Measurements from ENCODE around the gene SPG7. TPM values are rescaled to one million over a fixed set of nuclear protein-coding genes. Genes with fewer than 3 reads are reported as not detected.

Gene SPG7
- total RNA-seq, 3 donors from 2014 or later = 76.1 to 88.4 (median 78.5) TPM

DNA sequence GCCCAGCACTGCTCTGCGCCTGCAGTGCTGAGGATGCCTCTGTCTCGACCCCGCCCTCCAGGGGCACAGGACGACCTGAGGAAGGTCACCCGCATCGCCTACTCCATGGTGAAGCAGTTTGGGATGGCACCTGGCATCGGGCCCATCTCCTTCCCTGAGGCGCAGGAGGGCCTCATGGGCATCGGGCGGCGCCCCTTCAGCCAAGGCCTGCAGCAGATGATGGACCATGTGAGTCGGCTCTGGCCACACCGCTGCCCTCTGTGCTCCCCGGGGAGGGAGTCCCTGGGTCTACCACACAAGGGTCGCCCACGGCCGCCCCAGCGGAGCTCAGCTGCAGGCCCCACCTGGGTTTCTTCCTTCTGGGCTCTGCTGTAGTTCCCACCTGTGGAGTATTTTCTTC is 45.5 kb downstream of the SPG7 start:
- H3K36me3 Mint-ChIP-seq (ENCODE audit: insufficient read depth) = peaks cover 26% of the 10 kb centered on the region
- H3K4me3 Mint-ChIP-seq = no peak overlapping the region
- peaks cover 19% of the 10 kb centered on the region for H3K4me1 Mint-ChIP-seq (ENCODE audit: low read depth)
- H3K9me3 Mint-ChIP-seq = no peaks in the 10 kb centered on the region
- no peaks in the 10 kb centered on the region for H3K27me3 Mint-ChIP-seq (ENCODE audit: low read depth)
- ATAC-seq (no peak), DNase-seq (no peak)

DNA sequence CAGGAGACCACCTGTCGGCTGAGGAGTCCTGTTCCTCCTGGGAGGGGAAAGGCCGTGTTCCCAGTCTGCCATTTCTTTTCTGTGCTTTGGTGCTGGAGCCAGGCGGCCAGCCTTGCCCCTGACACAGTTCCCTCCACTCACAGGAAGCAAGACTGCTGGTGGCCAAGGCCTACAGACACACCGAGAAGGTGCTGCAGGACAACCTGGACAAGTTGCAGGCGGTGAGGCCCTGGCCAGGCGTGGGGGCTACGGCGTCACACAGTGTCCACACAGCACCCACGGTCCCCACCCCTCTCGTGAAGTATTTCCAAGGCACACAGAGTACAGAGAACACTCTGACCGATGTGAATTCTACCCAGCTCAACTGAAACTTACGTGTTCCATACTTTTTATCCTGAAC is 46.1 kb downstream of the SPG7 start:
- H3K4me1 Mint-ChIP-seq (ENCODE audit: low read depth) = peaks cover 13% of the 10 kb centered on the region
- peaks cover 22% of the 10 kb centered on the region for H3K36me3 Mint-ChIP-seq (ENCODE audit: insufficient read depth)
- H3K27me3 Mint-ChIP-seq (ENCODE audit: low read depth) = no peaks in the 10 kb centered on the region
- no peak for ATAC-seq
- H3K9me3 Mint-ChIP-seq = no peaks in the 10 kb centered on the region
- H3K4me3 Mint-ChIP-seq = no peak overlapping the region
- DNase-seq = no peak

- no peak for ATAC-seq
- DNase-seq = no peak
- Mint-ChIP-seq H3K27me3 (ENCODE audit: low read depth) (no peaks in the 10 kb centered on the region), H3K4me3 (no peak overlapping the region), H3K9me3 (no peaks in the 10 kb centered on the region), H3K4me1 (ENCODE audit: low read depth) (peaks cover 9% of the 10 kb centered on the region), H3K36me3 (ENCODE audit: insufficient read depth) (peaks cover 18% of the 10 kb centered on the region)
These were observed 47.1 kb downstream of the SPG7 start for GRCh38 chr16:89555265-89555664.

GRCh38 chr16:89555780-89556179 is 47.6 kb downstream of the SPG7 start:
- ATAC-seq (no peak), DNase-seq (no peak)
- Mint-ChIP-seq H3K9me3 (no peaks in the 10 kb centered on the region), H3K4me1 (ENCODE audit: low read depth) (peaks cover 9% of the 10 kb centered on the region), H3K36me3 (ENCODE audit: insufficient read depth) (peaks cover 16% of the 10 kb centered on the region), H3K4me3 (no peak overlapping the region), H3K27me3 (ENCODE audit: low read depth) (no peaks in the 10 kb centered on the region)

- no peaks in the 10 kb centered on the region for H3K9me3 Mint-ChIP-seq
- H3K4me1 Mint-ChIP-seq (ENCODE audit: low read depth) = peaks cover 12% of the 10 kb centered on the region
- peak; percentile 80 for DNase-seq
- H3K27me3 Mint-ChIP-seq (ENCODE audit: low read depth) = no peaks in the 10 kb centered on the region
- peak overlapping the region; percentile 11 for H3K4me3 Mint-ChIP-seq
- H3K36me3 Mint-ChIP-seq (ENCODE audit: insufficient read depth) = peaks cover 24% of the 10 kb centered on the region
- ATAC-seq = peak; percentile 40 to 47
These were observed 48.8 kb downstream of the SPG7 start for GRCh38 chr16:89556750-89557689.

DNA sequence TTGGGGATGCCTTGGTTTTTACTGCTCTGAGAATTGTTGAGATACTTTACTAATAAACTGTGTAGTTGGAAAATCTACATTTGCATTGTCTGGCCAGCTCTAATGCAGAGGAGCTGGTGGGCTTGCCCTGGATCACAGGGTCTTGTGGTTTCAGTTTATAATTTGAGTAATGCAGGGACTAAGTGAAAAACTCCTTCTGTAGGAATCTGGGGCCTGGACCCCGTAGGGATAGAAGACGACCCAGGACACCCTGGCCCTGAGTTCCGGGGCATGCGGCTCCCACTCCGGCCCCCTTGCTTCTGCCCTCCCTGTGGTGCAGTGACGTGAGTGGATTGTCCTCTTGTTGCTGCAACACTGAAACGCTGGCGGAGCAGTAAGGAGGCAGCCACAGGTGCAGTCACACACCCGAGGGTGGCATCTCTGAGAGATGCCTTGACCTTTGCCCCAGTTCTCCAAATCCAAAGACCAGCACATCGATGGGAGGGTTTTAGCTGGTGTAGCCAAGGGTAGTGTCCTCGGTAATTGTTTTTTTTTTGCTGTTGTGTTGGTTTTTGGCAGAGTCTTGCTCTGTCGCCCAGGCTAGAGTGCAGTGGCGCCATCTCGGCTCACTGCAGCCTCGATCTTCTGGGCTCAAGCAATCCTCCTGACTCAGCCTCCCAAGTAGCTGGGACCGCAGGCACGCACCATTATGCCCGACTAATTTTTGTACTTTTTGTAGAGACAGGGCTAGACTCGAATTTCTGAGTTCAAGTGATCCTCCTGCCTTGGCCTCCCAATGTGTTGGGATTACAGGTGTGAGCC is 49.7 kb downstream of the SPG7 start:
- no peaks in the 10 kb centered on the region for H3K27me3 Mint-ChIP-seq (ENCODE audit: low read depth)
- H3K9me3 Mint-ChIP-seq = no peaks in the 10 kb centered on the region
- peak overlapping the region; percentile 11 for H3K4me3 Mint-ChIP-seq
- ATAC-seq (no peak), DNase-seq (no peak)
- H3K4me1 Mint-ChIP-seq (ENCODE audit: low read depth) = peaks cover 20% of the 10 kb centered on the region
- H3K36me3 Mint-ChIP-seq (ENCODE audit: insufficient read depth) = peaks cover 27% of the 10 kb centered on the region

- Mint-ChIP-seq H3K9me3 (no peaks in the 10 kb centered on the region), H3K27me3 (ENCODE audit: low read depth) (no peaks in the 10 kb centered on the region), H3K36me3 (ENCODE audit: insufficient read depth) (peaks cover 47% of the 10 kb centered on the region), H3K4me1 (ENCODE audit: low read depth) (peaks cover 44% of the 10 kb centered on the region), H3K4me3 (peak within 1 kb of the TSS; percentile 98)
- peak; percentile 89 for DNase-seq
- peak; percentile 85 to 86 for ATAC-seq
These were observed 52.4 kb downstream of the SPG7 start, which contains the start of gene RPL13 for GRCh38 chr16:89560378-89561141. TSS of gene RPL13 (plus strand) at chr16:89560682. CDS start at chr16:89560960, 278 bp downstream.

DNA sequence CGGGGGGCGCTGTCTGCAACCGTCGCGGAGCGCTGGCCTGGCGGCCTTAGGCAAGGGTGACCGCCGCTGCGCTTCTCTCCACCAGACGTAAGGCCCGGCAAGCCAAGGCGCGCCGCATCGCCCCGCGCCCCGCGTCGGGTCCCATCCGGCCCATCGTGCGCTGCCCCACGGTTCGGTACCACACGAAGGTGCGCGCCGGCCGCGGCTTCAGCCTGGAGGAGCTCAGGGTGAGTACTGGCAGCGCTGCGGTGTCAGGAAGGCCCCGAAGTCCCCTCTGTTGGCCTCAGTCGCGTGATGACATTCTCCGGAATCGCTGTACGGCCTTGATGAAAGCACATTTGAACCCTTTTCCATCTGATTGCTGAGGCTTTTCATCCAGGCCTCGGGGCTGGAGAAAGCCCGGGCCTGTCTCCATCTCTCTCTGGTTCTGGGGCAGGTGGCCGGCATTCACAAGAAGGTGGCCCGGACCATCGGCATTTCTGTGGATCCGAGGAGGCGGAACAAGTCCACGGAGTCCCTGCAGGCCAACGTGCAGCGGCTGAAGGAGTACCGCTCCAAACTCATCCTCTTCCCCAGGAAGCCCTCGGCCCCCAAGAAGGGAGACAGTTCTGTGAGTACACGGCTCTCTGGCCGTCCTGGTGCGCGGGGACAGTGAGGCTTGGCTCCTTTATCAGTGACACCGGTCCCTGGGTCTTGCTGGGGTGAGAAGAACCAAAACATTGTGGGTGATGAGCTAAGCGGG is 53.1 kb downstream of the SPG7 start:
- H3K27me3 Mint-ChIP-seq (ENCODE audit: low read depth) = no peaks in the 10 kb centered on the region
- no peak for ATAC-seq
- H3K4me3 Mint-ChIP-seq = peak overlapping the region; percentile 98
- peaks cover 50% of the 10 kb centered on the region for H3K4me1 Mint-ChIP-seq (ENCODE audit: low read depth)
- no peak for DNase-seq
- H3K36me3 Mint-ChIP-seq (ENCODE audit: insufficient read depth) = peaks cover 42% of the 10 kb centered on the region
- H3K9me3 Mint-ChIP-seq = no peaks in the 10 kb centered on the region

DNA sequence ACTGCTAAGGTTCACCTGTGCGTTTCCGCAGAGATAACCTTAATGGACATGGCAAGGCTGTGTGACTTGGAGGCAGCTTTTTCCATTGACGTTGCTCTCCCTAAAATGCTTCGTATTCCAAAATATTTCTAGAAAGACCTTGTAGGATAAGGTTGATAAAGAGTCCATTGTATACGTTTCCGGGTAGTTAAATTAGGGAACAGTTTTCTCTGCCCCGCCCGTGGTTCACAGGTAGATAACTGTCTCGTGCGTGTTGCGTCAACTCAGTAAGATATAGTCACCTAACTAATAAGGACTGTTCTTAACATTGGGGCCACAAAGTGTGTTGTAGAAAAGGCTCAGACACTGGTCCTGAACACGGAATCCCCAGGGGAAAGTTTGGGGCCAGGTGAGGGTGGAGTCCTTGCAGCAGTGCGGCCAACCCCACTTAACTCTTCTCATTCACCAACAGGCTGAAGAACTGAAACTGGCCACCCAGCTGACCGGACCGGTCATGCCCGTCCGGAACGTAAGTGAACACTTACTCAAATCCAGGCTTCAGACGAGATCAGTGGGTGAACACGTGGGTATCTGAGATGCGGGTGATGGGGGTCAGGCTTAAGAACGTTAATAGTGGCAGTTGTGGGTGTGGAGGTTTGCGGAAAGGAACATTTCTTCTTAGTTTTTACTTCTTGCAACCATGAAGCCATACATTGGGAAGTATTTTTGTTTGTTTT is 53.8 kb downstream of the SPG7 start:
- peak overlapping the region; percentile 98 for H3K4me3 Mint-ChIP-seq
- DNase-seq (no peak), ATAC-seq (no peak)
- no peaks in the 10 kb centered on the region for H3K9me3 Mint-ChIP-seq
- H3K4me1 Mint-ChIP-seq (ENCODE audit: low read depth) = peaks cover 51% of the 10 kb centered on the region
- H3K27me3 Mint-ChIP-seq (ENCODE audit: low read depth) = no peaks in the 10 kb centered on the region
- peaks cover 39% of the 10 kb centered on the region for H3K36me3 Mint-ChIP-seq (ENCODE audit: insufficient read depth)

GRCh38 chr16:89562939-89563338 is 54.7 kb downstream of the SPG7 start:
- DNase-seq = no peak
- no peaks in the 10 kb centered on the region for H3K9me3 Mint-ChIP-seq
- H3K4me1 Mint-ChIP-seq (ENCODE audit: low read depth) = peaks cover 46% of the 10 kb centered on the region
- peak overlapping the region; percentile 98 for H3K4me3 Mint-ChIP-seq
- H3K36me3 Mint-ChIP-seq (ENCODE audit: insufficient read depth) = peaks cover 41% of the 10 kb centered on the region
- no peaks in the 10 kb centered on the region for H3K27me3 Mint-ChIP-seq (ENCODE audit: low read depth)
- ATAC-seq = no peak

- Mint-ChIP-seq H3K27me3 (ENCODE audit: low read depth) (no peaks in the 10 kb centered on the region), H3K36me3 (ENCODE audit: insufficient read depth) (peaks cover 41% of the 10 kb centered on the region), H3K9me3 (no peaks in the 10 kb centered on the region), H3K4me1 (ENCODE audit: low read depth) (peaks cover 46% of the 10 kb centered on the region), H3K4me3 (peak overlapping the region; percentile 98)
- peak in 1 of 2 donors; percentile 0 for ATAC-seq
- DNase-seq = no peak
These were observed 55.6 kb downstream of the SPG7 start for GRCh38 chr16:89563639-89564392.

DNA sequence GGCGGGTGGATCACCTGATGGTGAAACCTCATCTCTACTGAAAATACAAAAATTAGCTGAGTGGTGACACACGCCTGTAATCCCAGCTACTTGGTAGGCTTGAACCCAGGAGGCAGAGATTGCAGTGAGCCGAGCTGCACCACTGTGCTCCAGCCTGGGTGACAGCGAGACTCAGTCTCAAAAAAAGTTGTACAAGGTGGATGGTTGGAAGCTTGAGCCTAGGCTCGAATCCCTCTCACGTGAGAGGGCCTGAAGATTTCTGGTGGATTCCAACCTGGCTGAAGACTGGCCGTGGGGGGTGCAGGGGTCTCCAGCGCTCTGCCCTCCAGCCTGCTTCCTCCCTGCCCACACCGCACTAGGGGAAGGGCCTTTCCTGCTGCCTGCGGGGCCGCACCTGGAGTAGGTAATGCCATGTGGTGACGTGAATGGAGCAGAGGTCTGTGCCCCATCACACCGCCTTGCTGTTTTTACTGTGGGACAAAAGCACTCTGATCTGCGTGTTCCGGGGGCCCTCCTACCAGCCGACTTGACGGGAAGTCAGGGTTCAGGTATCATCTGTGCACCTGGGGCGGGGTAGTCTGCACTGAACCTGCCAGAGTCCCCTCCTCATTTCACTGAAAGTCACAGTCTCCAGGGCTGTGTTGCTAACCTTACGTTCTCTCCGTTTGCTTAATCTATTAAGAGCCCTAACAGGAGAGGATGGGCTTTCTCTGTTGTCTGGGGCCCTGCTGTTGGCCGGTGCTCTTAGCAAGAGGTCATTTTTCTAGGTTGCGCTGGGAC is 56.5 kb downstream of the SPG7 start:
- ATAC-seq (peak; percentile 1 to 2), DNase-seq (no peak)
- Mint-ChIP-seq H3K4me1 (ENCODE audit: low read depth) (peaks cover 45% of the 10 kb centered on the region), H3K9me3 (no peaks in the 10 kb centered on the region), H3K36me3 (ENCODE audit: insufficient read depth) (peaks cover 41% of the 10 kb centered on the region), H3K4me3 (peak overlapping the region; percentile 98), H3K27me3 (ENCODE audit: low read depth) (no peaks in the 10 kb centered on the region)

All from activated T-cell treated with anti-CD3 and anti-CD28 coated beads, Interleukin-2, amount 50 U/mL, for 4 hours (primary cell).